ENCODE data around the gene SPATA31D3. TPM values are rescaled to one million over a fixed set of nuclear protein-coding genes. Genes with fewer than 3 reads are reported as not detected.

Gene SPATA31D3
- total RNA-seq, 3 donors from 2014 or later = not detected

GRCh38 chr9:81993656-81994055 is 50.4 kb downstream of the SPATA31D3 start:
- no peak for DNase-seq
- H3K36me3 Mint-ChIP-seq (ENCODE audit: insufficient read depth) = no peaks in the 10 kb centered on the region
- ATAC-seq = no peak
- H3K4me1 Mint-ChIP-seq (ENCODE audit: low read depth) = no peaks in the 10 kb centered on the region
- H3K27me3 Mint-ChIP-seq (ENCODE audit: low read depth) = peaks cover 2% of the 10 kb centered on the region
- H3K4me3 Mint-ChIP-seq = no peak overlapping the region
- peaks cover 19% of the 10 kb centered on the region for H3K9me3 Mint-ChIP-seq

Other genes starting within 250 kb of the SPATA31D3 start
- not detected for gene SPATA31D4, start 15.1 kb upstream of the SPATA31D3 start, total RNA-seq
- gene SPATA31D1, start 45.3 kb downstream of the SPATA31D3 start, total RNA-seq = not detected

Measured in activated T-cell treated with anti-CD3 and anti-CD28 coated beads, Interleukin-2, amount 50 U/mL, for 4 hours (primary cell).